Stimulated activated CD8-positive, alpha-beta memory T cell treated with anti-CD3 and anti-CD28 coated beads, Interleukin-4, amount 100 ng/mL, for 24 hours (primary cell): Measurements from ENCODE around the gene HTR1B.

Experiments
- DNase-seq: peaks from one replicate; pipeline ENCODE4 v3.0.0-alpha.2; 2020; ENCODE audit warnings: low read depth

HTR1B gene

GRCh38 chr6:77455271-77455670 is 8.0 kb downstream of the HTR1B start:
- DNase-seq: no peak

GRCh38 chr6:77454386-77454785 is 8.9 kb downstream of the HTR1B start:
- DNase-seq: no peak

GRCh38 chr6:77451466-77451865 is 11.8 kb downstream of the HTR1B start:
- DNase-seq: no peak

GRCh38 chr6:77450924-77451323 is 12.4 kb downstream of the HTR1B start:
- DNase-seq: no peak

GRCh38 chr6:77448546-77448945 is 14.7 kb downstream of the HTR1B start:
- no peak for DNase-seq

GRCh38 chr6:77447254-77447653 is 16.0 kb downstream of the HTR1B start:
- no peak for DNase-seq

GRCh38 chr6:77446249-77446648 is 17.0 kb downstream of the HTR1B start:
- DNase-seq: no peak

- DNase-seq: no peak
Observed at GRCh38 chr6:77445214-77445613, 18.1 kb downstream of the HTR1B start.

- no peak for DNase-seq
Observed at GRCh38 chr6:77440206-77440976, 22.9 kb downstream of the HTR1B start.

GRCh38 chr6:77433888-77434287 is 29.4 kb downstream of the HTR1B start:
- DNase-seq: no peak

GRCh38 chr6:77430504-77430903 is 32.8 kb downstream of the HTR1B start:
- no peak for DNase-seq

GRCh38 chr6:77425671-77426070 is 37.6 kb downstream of the HTR1B start:
- DNase-seq: no peak

- DNase-seq: no peak
Observed at GRCh38 chr6:77425216-77425615, 38.1 kb downstream of the HTR1B start.

- DNase-seq: no peak
Observed at GRCh38 chr6:77424761-77425160, 38.5 kb downstream of the HTR1B start.

- DNase-seq: no peak
Observed at GRCh38 chr6:77416839-77417238, 46.5 kb downstream of the HTR1B start.

- no peak for DNase-seq
Observed at GRCh38 chr6:77415706-77416105, 47.6 kb downstream of the HTR1B start.
